NCI-H446 (cell line): ENCODE data around the gene NSMCE1.
"Not testable (repeated sequence)": the region's sequence is repeated elsewhere in the genome, so short reads cannot be mapped to it uniquely, and the experiment has no call there.

ENCODE experiments used
- DNase-seq, 2 experiments: peaks; one replicate each; lab custom pipeline; 2025; lab: John Stamatoyannopoulos, UW

NSMCE1 gene

DNA sequence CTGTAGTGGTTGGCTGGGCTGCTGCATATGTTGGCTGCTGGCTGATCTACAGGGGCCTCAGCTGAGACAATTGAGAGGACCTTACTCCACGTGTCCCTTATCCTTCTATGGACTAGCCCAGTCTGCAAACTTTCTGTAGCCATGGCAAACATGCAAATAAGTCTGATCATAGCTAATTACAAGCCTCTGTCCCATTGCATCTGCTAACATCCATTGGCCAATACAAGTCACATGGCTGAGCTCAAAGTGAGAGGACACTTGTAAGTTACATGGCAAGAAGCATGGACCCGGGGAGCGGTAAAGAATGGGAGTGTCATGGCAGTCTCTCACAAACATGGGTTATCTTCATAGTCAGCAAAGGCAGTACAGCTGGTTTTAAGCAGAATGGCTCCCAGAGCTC lies 33.6 kb upstream of the NSMCE1 start:
- DNase-seq = no peak

DNA sequence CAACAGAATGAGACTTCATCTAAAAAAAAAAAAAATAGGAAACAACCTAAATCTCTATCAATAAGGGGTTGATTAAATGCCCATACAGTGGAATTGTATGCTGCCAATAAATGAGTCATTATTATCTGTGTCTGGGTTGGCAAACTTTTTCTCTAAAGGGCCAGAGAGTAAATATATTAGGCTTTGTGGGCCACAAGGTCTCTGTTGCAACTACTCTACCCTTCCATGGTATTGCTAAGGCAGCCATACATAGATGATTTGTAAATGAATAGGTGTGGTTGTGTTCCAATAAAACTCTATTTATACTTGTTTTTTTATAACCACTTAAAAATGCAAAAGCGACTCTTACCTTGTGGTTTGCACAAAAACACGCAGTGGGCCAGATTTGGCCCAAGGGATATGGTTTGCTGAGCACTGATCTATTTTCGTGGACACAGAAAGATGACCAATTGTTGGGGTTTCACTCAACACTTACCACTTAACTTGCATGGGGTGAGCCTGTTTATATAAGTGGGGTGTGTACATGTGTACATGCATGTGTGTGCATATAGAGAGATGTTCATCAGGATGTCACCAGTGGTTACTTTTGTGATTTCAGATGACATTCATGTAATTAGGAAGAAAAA lies 32.8 kb upstream of the NSMCE1 start:
- DNase-seq = no peak

DNA sequence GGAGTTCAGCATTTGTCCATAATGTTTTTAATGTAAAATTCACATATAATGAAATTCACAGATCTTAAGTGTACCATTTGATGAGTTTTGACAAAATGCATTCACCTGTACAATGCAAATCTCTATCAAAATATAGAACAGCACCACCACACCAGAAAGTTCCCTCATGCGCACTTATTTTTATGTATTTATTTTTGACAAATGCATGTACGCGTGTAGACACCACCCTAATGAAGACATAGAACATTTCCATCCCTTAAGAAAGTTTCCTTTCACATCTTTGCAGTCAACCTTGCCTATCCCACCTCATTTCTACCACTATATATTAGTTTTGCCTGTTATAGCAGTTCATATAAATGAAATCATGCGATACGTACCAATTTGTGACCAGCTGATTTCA lies 29.6 kb upstream of the NSMCE1 start:
- no peak for DNase-seq

DNA sequence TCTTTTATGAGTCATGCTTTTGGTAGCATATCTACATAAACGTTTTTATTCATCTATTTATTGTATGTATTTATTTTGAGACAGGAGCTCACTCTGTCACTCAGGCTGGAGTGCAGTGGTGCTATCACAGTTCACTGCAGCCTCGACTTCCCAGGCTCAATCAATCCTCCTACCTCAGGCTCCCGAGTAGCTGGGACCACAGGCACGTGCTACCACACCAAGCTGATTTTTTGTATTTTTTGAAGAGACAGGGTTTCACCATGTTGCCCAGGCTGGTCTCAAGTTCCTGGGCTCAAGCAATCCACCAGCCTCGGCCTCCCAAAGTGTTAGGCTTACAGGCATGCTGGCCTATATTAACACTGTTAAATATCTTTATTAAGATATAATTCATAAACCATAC lies 24.8 kb upstream of the NSMCE1 start:
- no peak for DNase-seq

DNA sequence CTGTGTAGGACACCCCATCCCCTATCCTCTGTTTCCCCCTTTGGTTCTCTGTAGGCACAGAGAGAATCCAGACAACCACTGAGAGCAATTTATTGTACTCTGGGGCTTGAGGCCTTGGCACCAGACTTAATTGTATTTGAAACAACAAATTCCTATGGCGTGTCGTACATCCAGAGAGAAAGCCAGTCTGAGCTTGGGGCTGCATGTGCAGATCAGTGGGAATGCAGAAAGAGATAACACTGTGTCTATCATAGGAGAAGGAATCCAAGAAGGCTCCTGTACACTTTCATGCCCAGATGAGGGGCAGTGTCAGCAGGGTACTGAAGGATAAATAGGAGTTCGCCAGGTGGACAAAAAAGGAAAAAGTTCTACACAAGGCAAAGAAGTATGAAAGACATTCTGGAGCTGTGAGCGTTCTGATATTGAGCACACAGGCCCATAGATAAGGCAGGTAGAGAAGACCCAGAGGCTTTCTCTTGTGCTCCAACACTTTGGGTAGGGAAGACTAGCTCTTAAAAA lies 23.2 kb upstream of the NSMCE1 start:
- no peak for DNase-seq

DNA sequence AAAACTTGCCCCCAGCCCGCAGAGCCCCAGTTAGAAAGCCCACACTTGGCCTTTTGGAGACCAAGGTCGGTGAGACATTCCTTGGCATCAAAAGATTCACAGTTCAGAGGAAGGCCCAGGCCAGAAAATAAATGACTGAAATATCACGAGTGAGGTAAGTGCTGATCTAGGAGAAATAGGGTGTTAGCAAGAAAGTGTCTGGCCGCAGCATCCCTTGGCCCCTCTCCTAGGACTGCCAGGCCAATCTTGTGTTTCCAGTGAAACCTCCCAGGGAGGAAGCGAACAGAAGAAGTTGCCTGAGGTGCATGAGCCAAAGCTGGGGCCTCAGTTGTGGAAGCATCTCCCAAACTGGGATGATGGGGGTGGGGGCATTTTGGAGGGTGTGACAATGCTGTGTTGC lies 22.5 kb upstream of the NSMCE1 start:
- no peak for DNase-seq

DNA sequence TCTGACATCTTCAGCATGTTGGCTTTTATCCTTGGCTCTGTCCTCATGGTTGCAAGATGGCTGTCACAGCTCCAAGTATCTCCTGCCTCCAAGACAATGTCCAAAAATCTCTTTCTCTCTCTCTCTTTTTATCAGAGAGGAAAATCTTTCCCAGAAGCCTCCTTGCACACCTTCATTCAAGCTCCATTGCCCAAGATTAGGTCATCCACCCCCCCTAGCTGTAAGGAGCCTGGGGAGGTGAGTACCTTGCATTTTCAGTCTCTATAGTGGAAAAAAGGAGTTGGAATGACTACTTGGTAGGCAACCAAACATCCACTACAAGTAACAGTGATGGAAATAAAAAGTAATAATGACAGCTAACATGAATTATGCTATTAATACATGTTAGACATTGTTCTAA lies 22.0 kb upstream of the NSMCE1 start:
- no peak for DNase-seq

DNA sequence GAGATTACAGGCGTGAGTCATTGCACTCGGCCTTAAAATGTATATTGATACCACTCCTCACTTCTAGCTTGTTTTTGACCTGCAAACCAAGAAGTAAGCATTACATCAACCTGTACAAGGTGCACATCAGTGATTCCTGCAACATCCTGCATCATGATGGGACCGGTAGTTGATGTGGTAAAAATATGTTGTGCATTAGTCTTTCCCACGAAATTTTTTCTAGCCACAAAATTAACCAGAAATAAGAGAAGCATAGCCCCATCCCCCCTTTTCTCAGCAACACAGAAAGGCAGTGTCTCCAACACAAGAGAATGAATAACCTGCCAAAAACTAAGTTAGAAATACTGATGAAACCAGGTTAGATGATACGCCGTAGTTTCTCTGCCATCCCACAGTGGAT lies 21.1 kb upstream of the NSMCE1 start:
- no peak for DNase-seq

DNA sequence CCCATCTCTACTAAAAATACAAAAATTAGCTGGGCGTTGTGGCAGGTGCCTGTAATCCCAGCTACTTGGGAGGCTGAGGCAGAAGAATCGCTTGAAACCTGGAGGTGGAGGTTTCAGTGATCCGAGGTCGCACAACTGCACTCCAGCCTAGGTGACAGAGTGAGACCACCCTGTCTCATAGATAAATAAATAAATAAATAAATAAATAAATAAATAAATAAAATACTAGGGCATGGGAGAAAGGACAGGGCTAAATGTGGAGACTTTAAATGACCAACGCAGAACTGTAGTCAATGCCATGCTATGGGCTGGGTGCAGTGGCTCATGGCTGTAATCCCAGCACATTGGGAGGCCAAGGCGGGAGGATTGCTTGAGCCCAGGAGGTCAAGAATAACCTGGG lies 19.7 kb upstream of the NSMCE1 start:
- DNase-seq = not testable (repeated sequence)

DNA sequence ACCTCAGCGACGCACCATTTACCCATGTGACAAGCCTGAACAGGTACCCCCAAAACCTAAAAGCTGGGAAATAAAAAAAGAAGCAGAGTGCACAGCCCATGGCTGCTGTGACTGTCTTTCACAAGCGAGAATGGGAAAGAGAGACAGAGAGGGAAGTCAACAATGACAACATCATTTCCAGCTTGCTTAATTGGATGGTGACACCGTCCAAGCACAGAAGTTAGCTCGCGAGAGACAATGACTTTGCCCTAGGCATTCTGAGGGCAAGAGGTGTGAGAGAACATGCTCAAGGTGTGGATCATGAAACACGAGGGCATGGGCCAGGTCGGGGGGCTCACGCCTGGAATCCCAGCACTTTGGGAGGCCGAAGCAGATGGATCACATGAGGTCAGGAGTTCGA lies 19.3 kb upstream of the NSMCE1 start:
- no peak for DNase-seq

DNA sequence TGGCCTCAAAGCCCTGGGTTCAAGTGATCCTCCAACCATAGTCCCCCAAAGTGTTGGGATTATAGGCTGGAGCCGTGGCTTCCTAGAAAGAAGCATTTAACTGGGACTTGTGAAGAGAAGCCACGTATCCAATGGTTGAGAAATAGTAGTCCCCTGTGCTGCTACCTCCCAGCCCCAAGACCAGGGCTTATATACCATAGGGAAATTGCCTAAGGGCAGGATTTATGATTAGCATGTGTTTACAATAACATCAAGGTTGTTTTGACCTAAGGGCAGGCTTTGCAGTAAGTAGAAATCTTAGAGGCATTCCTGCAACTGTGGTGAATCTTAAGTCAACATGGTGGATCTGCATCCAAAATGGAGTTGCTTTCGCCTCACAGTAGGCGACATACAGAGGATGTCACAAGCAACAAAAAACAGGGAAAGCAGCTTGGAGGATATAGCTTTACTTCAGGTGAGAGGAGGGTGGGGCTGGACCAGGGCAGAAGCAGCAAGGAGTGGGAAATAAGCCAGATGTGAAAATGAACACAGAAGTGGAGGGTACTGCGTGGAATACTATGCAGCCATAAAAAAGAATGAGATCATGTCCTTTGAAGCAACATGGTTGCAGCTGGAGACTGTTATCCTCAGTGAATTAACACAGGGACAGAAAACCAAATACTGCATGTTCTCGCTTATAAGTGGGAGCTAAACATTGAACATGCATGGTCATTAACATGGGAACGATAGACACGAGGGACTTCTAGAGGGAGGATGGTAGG lies 18.7 kb upstream of the NSMCE1 start:
- DNase-seq = no peak

DNA sequence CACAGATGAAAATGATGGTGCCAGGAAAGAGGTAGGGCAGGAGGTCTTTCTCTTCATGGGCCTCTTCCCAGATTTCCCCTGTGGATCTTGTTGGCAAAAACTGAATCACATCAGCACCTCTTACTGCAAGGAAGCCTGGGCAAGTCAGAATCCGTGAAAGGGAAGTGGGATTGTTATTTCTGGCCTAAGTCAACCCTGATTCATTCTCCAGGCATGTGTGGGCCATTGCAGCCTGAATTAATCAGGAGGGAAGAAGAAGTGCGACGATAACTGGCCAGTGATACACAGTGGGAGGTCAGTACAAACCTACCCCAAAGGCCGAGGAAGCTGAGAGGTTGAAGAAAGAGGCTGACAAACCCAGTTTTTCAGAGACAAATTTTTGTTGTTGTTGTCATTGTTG lies 17.9 kb upstream of the NSMCE1 start:
- no peak for DNase-seq

DNA sequence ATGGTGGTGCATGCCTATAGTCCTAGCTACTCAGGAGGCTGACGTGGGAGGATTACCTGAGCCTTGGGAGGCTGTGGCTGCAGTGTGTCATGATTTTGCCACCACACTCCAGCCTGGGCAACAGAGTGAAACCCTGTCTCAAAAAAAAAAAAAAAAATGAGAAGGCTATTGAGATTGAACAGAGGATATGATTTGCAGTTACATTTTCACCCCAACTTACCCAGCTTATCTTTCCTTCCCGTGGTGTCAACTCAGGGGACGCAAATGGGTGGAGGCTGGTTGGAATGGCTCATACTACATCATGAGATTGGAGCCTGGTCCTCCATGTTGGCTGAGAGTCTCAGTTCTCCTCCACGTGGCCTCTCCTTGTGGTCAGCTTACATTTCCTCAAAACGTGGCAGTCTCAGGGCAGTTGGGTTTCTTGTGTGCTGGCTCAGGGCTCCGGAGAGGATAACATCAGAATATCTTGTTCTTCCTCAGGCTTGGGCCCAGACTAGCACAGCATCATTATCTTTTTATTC lies 17.2 kb upstream of the NSMCE1 start:
- DNase-seq = no peak

DNA sequence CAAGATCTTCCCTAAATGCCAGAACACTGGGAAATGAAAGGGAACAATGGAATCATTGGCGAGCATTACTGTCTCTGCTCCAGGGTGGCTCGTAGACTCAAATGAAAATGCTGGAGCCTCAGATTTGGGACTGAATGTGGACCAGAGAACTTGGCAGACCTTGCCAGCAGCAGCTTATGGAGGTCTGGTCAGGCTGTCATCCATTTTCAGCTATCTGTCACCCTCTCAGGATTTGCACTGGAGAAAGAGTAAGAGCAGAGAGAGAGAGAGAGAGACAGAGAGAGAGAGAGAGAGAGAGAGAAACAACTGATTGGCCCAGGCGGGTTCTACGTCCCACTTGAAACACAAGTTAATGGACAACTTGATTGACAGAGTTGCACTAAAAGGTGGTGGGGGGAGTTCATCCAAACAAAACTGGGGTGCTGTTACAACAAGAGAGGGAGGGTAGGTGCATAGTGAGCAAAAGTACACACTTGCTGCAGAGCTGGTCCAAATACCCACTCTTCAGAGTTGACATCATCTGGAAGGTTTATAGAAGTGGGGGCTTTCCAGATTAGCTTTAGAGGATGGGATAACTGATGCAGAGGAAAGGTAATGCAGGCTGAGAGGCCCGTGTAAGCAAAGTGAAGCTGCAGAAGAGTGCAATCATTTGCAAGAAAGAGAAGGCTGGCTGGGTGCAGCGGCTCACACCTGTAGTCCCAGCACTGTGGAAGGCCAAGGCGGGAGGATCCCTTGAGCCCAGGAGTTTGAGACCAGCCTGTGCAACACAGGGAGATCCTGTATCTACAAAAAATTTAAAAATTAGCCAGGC lies 16.5 kb upstream of the NSMCE1 start:
- no peak for DNase-seq

DNA sequence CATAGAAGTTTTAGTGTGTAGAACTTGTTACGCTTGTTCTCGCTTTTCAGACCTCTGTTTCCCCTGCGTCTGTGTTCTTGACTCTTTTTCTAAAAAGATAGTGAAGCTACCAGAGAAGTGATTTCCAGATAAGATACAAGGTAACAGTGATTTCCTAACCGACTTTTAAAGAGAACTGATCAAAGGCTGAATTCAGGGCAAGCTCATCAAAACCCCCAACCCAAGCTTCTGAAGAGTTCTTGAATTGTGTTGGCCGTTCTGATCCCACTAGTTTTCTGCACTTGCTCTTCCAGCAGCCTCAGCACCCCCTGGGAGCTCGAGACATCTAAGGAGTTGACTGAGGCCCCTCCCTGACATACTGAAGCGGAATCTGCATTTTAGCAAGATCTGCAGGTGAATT lies 12.7 kb upstream of the NSMCE1 start:
- no peak for DNase-seq

DNA sequence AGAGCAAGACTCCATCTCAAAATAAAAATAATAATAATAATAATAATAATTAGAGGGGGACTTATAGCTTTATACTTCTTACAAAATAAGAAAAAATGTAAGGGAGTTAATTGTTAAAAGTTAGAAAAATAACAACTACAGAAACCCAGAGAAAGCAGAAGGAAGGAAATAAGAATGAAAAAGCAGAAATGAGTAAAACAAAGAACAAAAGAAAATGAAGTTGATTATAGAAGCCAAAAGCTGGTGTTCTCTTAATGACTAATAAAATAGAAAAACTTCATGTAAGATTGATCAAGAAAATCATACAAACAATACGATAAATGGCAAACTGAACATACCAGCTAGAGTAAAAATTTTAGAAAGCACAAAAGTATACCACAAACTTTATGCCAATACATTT lies 6.8 kb upstream of the NSMCE1 start:
- no peak for DNase-seq

DNA sequence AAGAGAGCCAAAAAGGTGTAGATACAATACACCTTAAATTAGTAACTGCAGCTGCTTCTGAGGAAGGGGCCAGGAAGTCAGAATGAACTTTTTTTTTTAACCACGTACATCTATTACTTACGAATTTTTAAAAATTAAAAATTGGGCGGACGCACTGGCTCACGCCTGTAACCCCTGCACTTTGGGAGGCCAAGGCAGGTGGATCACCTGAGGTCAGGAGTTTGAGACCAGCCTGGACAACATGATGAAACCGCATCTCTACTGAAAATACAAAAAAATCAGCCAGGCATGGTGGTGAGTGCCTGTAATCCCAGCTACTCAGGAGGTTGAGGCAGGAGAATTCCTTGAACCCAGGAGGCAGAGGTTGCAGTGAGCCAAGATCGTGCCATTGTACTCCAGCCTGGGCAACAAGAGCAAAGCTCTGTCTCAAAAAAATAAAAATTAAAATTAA lies 5.9 kb upstream of the NSMCE1 start:
- DNase-seq = not testable (repeated sequence)

DNA sequence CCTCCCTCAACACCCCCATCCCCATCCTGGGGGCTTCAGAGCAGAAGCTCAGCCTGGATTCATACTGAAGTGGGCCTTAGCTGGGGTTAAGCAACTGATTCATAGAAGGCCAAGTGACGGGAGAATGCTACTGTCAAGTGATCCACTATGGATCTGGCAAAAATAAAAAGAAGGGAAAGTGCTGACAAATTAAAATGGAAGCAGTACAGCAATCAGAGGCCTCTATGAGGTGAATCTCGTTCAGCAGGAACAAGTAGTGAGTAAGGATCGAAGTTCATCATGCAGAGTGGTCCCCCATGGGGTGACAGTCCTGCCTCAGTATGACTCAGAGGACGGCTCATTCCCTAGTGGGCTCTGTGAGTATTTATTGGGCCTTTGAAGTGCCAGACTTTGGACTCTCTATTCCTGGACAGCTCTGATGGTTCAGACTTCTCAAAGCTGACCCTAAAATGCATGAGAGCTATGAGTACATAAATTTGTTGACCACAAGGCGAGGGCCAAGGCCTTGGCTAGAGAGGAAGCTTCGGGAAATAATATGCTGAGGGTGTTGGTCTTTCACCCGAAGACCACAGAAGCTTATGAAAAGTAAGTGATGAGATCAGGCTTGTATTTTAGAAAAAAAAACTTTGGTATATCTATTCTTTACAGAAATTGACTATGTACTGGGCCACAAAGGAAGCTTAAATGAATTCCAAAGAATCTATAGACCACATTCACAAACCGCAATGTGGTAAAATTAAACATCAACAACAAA lies 5.3 kb upstream of the NSMCE1 start:
- no peak for DNase-seq

DNA sequence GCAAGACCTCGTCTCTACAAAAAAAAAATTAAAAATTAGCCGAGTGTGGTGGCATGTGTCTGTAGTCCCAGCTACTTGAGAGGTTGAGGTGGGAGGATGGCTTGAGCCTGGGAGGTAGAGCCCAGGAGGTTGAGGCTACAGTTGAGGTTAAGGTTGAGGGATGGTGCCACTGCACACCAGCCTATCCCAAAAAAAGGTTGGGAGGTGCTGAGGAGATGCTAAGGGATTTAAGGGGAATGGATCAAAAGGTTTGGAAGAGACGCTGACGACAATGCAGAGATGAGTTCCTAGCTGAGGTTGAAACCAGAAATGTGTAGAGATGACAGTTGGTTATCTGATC lies 4.7 kb upstream of the NSMCE1 start:
- DNase-seq = no peak

DNA sequence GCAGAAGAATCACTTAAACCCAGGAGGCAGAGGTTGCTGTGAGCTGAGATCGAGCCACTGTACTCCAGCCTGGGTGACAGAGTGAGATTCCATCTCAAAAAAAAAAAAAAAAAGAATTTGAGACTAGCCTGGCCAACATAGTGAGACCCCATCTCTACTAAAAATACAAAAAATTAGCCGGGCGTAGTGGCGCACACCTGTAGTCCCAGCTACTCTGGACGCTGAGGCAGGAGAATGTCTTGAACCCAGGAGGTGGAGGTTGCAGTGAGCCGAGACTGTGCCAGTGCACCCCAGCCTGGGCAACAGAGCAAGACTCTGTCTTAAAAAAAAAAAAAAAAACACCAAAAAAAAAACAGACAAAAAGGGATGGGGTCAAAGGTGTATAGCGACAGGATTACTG lies 4.1 kb upstream of the NSMCE1 start:
- DNase-seq = not testable (repeated sequence)

DNA sequence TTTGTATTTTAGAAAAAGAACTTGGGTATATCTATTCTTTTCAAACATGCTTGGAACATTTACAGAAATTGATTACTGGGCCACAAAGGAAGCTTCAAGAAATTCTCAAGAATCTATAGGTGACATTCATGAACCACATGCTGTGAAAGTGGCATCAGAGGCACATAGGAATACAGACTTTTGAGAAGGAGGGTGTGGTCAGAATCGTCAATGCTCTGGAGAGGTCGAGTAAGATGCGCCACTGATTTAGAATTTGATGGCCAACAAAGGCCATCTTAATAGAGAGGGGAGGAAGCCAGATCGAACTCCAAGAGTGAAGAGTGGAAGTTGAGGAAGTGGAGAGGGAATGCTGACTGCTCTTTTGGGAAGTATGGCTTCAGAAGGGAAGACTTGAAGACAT lies 3.5 kb upstream of the NSMCE1 start:
- DNase-seq = no peak

DNA sequence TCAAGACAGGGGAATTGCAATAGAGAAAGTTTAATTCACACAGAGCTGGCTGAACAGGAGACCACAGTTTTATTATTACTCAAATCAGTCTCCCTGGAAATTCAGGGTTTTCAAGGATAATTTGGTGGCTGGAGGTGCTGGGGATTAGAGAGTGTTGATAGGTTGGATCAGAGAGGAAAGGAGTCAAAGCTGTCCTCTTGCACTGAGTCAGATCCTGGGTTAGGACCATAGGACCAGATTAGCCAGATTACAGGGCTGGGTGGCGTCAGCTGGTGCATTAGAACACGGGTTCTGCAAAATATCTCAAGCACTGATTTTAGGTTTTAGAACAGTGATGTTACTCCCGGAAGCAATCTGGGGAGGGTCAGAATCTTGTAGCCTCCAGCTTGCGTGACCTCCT lies 1.8 kb upstream of the NSMCE1 start:
- no peak for DNase-seq
